K562 (cell line): ENCODE data around the gene PAEP.

Source experiments
- CEBPB ChIP-seq: fragments of 450-650 bp; IDR thresholded peaks from 2 replicates; pipeline ENCODE4 v1.6.1; 2016; ENCODE audit warnings: missing genetic modification characterization, missing compliant biosample characterization
- CREM ChIP-seq: IDR thresholded peaks from 2 replicates; pipeline ENCODE4 v1.6.1; 2014; ENCODE audit warnings: antibody characterized with exemption, low read depth
- EZH2 ChIP-seq: IDR thresholded peaks from 2 replicates; pipeline ENCODE4 v1.6.1; 2012; ENCODE audit warnings: low read depth, mild to moderate bottlenecking, inconsistent platforms, low read length, borderline replicate concordance
- FOXJ2 ChIP-seq: fragments of 200-800 bp; sonication (Bioruptor generic); IDR thresholded peaks from 2 replicates; pipeline ENCODE4 v1.6.1; 2016; ENCODE audit warnings: missing genetic modification characterization, missing compliant biosample characterization
- MTA3 ChIP-seq: fragments of 450-650 bp; formaldehyde crosslinking; IDR thresholded peaks from 2 replicates; pipeline ENCODE4 v1.6.1; 2017; ENCODE audit warnings: mild to moderate bottlenecking, borderline replicate concordance
- SMARCA4 ChIP-seq: fragments of 450-650 bp; IDR thresholded peaks from 2 replicates; pipeline ENCODE4 v1.6.1; 2016
- TRIM28 ChIP-seq: fragments of 450-650 bp; IDR thresholded peaks from 2 replicates; pipeline ENCODE4 v1.6.1; 2017
- TF ChIP-seq, protein P1 (sequence below), 3 experiments: IDR thresholded peaks in 2 of 3; conservative IDR thresholded peaks in 1 of 3; 2 replicates each; pipeline ENCODE4 v1.5.1; 2011 to 2012; ENCODE audit warnings: low read length in 3 of 3, mild to moderate bottlenecking in 3 of 3, control low read depth in 2 of 3, improper control_type of control experiment in 1 of 3, inconsistent platforms in 1 of 3, low read depth in 1 of 3, mixed read lengths in 1 of 3, moderate library complexity in 1 of 3; ENCODE audit not compliant: insufficient read depth in 2 of 3

DNA sequence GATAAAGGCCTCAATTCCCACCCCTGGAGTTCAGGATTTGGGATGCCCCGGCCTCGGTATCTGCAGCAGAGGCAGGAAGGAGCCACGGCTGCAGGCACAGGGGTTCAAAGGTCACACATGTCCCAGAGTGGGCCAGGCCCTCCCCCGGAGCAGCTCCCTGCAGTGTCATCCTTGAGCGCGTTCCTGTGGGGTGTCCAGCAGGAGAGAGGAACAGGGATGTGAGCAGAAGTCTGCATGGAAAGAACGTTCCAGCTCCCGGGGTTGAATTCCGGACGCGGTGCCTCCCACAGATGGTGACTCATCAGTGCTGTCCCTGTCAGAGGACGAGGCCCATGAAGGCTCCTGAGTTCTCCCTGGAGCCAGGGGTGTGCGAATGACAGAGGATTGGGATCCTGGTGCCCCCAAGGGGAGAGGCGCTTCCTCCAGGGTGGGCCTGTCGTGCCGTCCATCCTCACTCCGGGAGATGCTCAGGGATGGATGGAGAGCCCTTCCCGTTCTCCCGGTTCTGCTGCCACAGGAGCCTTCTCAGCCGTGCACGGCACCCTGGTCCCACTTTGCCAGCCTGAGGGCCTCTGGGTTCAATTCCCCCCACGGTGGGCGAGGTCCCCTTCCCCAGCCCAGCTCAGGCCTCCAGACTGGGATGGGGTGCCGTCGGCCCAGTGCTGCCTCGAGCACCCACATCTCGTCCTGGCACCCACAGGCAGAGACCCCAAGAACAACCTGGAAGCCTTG is 37.3 kb upstream of the PAEP start:
- TF ChIP-seq TRIM28 (no peak), SMARCA4 (no peak), FOXJ2 (tag) (no peak), MTA3 (no peak), EZH2 (no peak), CREM (no peak), CEBPB (tag) (no peak)
- TF ChIP-seq, protein P1, sequence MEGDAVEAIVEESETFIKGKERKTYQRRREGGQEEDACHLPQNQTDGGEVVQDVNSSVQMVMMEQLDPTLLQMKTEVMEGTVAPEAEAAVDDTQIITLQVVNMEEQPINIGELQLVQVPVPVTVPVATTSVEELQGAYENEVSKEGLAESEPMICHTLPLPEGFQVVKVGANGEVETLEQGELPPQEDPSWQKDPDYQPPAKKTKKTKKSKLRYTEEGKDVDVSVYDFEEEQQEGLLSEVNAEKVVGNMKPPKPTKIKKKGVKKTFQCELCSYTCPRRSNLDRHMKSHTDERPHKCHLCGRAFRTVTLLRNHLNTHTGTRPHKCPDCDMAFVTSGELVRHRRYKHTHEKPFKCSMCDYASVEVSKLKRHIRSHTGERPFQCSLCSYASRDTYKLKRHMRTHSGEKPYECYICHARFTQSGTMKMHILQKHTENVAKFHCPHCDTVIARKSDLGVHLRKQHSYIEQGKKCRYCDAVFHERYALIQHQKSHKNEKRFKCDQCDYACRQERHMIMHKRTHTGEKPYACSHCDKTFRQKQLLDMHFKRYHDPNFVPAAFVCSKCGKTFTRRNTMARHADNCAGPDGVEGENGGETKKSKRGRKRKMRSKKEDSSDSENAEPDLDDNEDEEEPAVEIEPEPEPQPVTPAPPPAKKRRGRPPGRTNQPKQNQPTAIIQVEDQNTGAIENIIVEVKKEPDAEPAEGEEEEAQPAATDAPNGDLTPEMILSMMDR (IDR thresholded peaks at IDR 0.05 in 2 of 3, conservative IDR thresholded peaks at IDR 0.05 in 1 of 3; ENCODE audit: insufficient read depth in 2 of 3, low read depth in 1 of 3, low read length in 3 of 3): no peak
